Ovary (tissue), 9 donors: ENCODE results near the gene SLC44A1. TPM values are rescaled to one million over a fixed set of nuclear protein-coding genes. Genes with fewer than 3 reads are reported as not detected.

Experiments
- DNase-seq, 5 donors: peaks; one replicate each; pipeline ENCODE4 v3.0.0-alpha.2; 2019 to 2020
- H3K27ac ChIP-seq, 2 donors: fragments of 200-600 bp; one replicate each; pipeline versions ENCODE4 v1.5.1 to v1.8.0; 2019 to 2022
- H3K27me3 ChIP-seq: fragments of 200-600 bp; one replicate; pipeline ENCODE4 v1.8.0; 2022
- H3K36me3 ChIP-seq: fragments of 200-600 bp; sonication (generic); one replicate; pipeline ENCODE4 v1.5.1; 2019
- H3K4me1 ChIP-seq: one replicate; pipeline ENCODE4 v1.8.1; 2013; ENCODE audit warnings: mild to moderate bottlenecking, moderate library complexity; ENCODE audit not compliant: insufficient read depth
- H3K4me3 ChIP-seq: fragments of 200-600 bp; sonication (generic); one replicate; pipeline ENCODE4 v1.5.1; 2017
- H3K9me3 ChIP-seq, 2 donors: fragments of 200-600 bp in 1 of 2; sonication (generic) in 1 of 2; one replicate each; pipeline versions ENCODE4 v1.5.1 to v1.8.1; 2013 to 2019; ENCODE audit warnings: mild to moderate bottlenecking in 1 of 2, moderate library complexity in 1 of 2
- CTCF ChIP-seq, 3 donors: fragments of 450-650 bp in 2 of 3; fragments of 200-600 bp in 1 of 3; IDR thresholded peaks; one replicate each; pipeline versions ENCODE4 v1.5.1 to v1.8.0; 2016 to 2022; ENCODE audit warnings: antibody characterized with exemption in 3 of 3, mild to moderate bottlenecking in 1 of 3
- EP300 ChIP-seq: sonication (generic); formaldehyde crosslinking; IDR thresholded peaks from one replicate; pipeline ENCODE4 v1.6.1; 2017; ENCODE audit warnings: antibody characterized with exemption
- POLR2A ChIP-seq: fragments of 450-650 bp; IDR thresholded peaks from one replicate; pipeline ENCODE4 v1.6.1; 2017; ENCODE audit warnings: antibody characterized with exemption, mild to moderate bottlenecking, moderate library complexity
- WGBS, 3 donors: extraction: QIAGEN DNeasy Blood & Tissue Kit in 1 of 3; methylation state at CpG; one replicate each; pipeline versions ENCODE4 v1.1.5 to v1.1.7; 2013 to 2017; 5-methylcytosine and 5-hydroxymethylcytosine counted together
- intact Hi-C, 4 donors: fragments of 100-400 bp; cut with DNase I; formaldehyde crosslinking; loops; one replicate each; pipeline versions ENCODE4 v1.11.0 to v1.15.1; 2022 to 2023
- polyA plus RNA-seq, 2 donors: library from polyadenylated mRNA; stranded (reverse); fragments of 200-250 nt in 1 of 2; fragments of 350-450 nt in 1 of 2; fragmentation: Illumina TruSeq in 1 of 2; extraction: RNeasy Lipid Tissue Mini Kit (QIAGEN cat#74804) in 1 of 2; gene quantifications; one replicate each; pipeline ENCODE4 v1.2.3, GENCODE V29; 2013 to 2014
- total RNA-seq, 7 donors: library from RNA; depleted of rRNA in 2 of 7; stranded (reverse); fragments of >200 nt in 2 of 7; fragmentation: NEBNext Ultra II Directional in 3 of 7; extraction: Animal tissue kit (Norgen Biotek cat#: 25700) in 3 of 7; gene quantifications; one replicate each; pipeline versions ENCODE4 v1.1.0 to v1.2.4, GENCODE V29; 2016 to 2023
- donor health status: DM: no; HTN: no; CAD: no; lungs with moderate emphysema.
- donor health status: DM: no; HTN: no; CAD: no.
- donor health status: Bipolar disorder and iron deficiency.
- donor health status: DM: yes; HTN: yes; CAD: no.
- donor health status: DM: no; HTN: no; CAD: no.
- donor health status: DM: yes; HTN: yes; CAD: no.

Gene SLC44A1
- total and polyA plus RNA-seq, 9 donors, result 8.8 to 34.7 (median 28.5) TPM

GRCh38 chr9:105458404-105458803 lies 214.0 kb downstream of the SLC44A1 start:
- intact Hi-C loops, result no loop called here
- 95 to 98% (median 96%) methylated on average over 3 of the region's 3 CpGs for WGBS, 3 donors
- Histone ChIP-seq H3K27me3 (no peaks in the 10 kb centered on the region), H3K4me1 (no peaks in the 10 kb centered on the region), H3K27ac (no peak overlapping the region), H3K4me3 (no peak overlapping the region), H3K9me3 (no peaks in the 10 kb centered on the region), H3K36me3 (no peaks in the 10 kb centered on the region)
- DNase-seq, result no peak
- TF ChIP-seq EP300 (no peak), CTCF (IDR thresholded peaks at IDR 0.05) (no peak), POLR2A (no peak)

GRCh38 chr9:105459336-105459735 lies 214.9 kb downstream of the SLC44A1 start:
- no peak overlapping the region for H3K27ac ChIP-seq
- intact Hi-C loops, result no loop called here
- 61 to 76% (median 63%) methylated on average over 2 of the region's 2 CpGs for WGBS, 3 donors

GRCh38 chr9:105466898-105467455 lies 222.5 kb downstream of the SLC44A1 start:
- no peak for DNase-seq
- Histone ChIP-seq H3K36me3 (no peaks in the 10 kb centered on the region), H3K4me3 (no peak overlapping the region), H3K27ac (no peak overlapping the region), H3K9me3 (no peaks in the 10 kb centered on the region), H3K4me1 (no peaks in the 10 kb centered on the region), H3K27me3 (no peaks in the 10 kb centered on the region)
- intact Hi-C loops, result no loop called here
- WGBS, 3 donors, result 90 to 92% (median 90%) methylated on average over 3 of the region's 3 CpGs
- TF ChIP-seq CTCF (IDR thresholded peaks at IDR 0.05), result no peak
- no peak for TF ChIP-seq POLR2A
- TF ChIP-seq EP300, result no peak

More at GRCh38 chr9:105459336-105459735, 214.9 kb downstream of the SLC44A1 start:
- H3K9me3 ChIP-seq, result no peaks in the 10 kb centered on the region
- no peak overlapping the region for H3K4me3 ChIP-seq
- no peaks in the 10 kb centered on the region for H3K36me3 ChIP-seq
- DNase-seq, result no peak
- no peaks in the 10 kb centered on the region for H3K27me3 ChIP-seq
- no peaks in the 10 kb centered on the region for H3K4me1 ChIP-seq
- TF ChIP-seq POLR2A, result no peak
- TF ChIP-seq EP300, result no peak
- no peak for TF ChIP-seq CTCF (IDR thresholded peaks at IDR 0.05)

- intact Hi-C loops, result no loop called here
- Histone ChIP-seq H3K4me1 (no peaks in the 10 kb centered on the region), H3K4me3 (no peak overlapping the region), H3K9me3 (no peaks in the 10 kb centered on the region), H3K27ac (no peak overlapping the region), H3K36me3 (no peaks in the 10 kb centered on the region), H3K27me3 (no peaks in the 10 kb centered on the region)
- TF ChIP-seq POLR2A (no peak), EP300 (no peak), CTCF (IDR thresholded peaks at IDR 0.05) (no peak)
- 96 to 100% (median 97%) methylated on average over 1 of the region's 1 CpG for WGBS, 3 donors
- DNase-seq, result no peak
Measured at GRCh38 chr9:105468875-105469274, 224.4 kb downstream of the SLC44A1 start.
